CD4-positive, alpha-beta T cell treated with Interleukin-2 at 100 ng/mL for 4 hours (primary cell): Measurements from ENCODE around the gene SMYD5.
"Not testable (repeated sequence)": the region's sequence is repeated elsewhere in the genome, so short reads cannot be mapped to it uniquely, and the experiment has no call there.

ENCODE experiments used
- DNase-seq: peaks from one replicate; pipeline ENCODE4 v3.0.0-alpha.2; 2020; ENCODE audit warnings: low spot score

The SMYD5 gene

GRCh38 chr2:73259704-73260337, 45.8 kb downstream of the SMYD5 start:
- no peak for DNase-seq

DNA sequence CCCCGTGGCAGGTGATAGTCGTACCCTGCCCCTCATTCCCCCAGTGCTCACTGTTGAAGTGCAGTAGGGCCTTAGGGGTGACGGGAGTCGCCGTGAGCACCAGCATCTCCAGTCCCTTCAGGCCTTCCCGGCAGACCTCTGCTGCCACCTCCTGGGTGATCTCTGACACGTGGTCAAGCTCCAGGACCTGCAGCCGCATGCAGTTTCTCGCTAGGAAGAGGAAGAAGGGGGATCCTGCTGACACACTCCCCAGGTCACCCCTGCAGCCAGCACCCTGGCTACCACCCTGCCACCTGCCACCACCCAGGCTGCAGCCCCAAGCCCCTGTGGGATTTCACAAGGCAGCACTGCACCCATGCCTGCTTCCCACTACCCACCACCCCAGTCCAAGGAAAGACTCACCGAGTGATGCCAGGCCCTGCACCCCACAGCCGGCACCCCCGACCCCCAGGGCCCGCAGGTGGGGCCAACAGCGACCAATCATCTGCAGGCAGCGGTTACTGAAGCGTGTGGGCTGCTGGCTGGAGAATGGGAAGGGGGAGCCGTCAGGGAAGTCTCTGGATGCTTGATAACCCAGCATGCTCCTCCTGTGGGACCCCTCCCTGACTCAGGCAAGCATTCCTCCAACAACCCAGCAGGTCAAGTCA, 46.4 kb downstream of the SMYD5 start:
- no peak for DNase-seq

GRCh38 chr2:73262108-73262651, 48.1 kb downstream of the SMYD5 start:
- no peak for DNase-seq

DNA sequence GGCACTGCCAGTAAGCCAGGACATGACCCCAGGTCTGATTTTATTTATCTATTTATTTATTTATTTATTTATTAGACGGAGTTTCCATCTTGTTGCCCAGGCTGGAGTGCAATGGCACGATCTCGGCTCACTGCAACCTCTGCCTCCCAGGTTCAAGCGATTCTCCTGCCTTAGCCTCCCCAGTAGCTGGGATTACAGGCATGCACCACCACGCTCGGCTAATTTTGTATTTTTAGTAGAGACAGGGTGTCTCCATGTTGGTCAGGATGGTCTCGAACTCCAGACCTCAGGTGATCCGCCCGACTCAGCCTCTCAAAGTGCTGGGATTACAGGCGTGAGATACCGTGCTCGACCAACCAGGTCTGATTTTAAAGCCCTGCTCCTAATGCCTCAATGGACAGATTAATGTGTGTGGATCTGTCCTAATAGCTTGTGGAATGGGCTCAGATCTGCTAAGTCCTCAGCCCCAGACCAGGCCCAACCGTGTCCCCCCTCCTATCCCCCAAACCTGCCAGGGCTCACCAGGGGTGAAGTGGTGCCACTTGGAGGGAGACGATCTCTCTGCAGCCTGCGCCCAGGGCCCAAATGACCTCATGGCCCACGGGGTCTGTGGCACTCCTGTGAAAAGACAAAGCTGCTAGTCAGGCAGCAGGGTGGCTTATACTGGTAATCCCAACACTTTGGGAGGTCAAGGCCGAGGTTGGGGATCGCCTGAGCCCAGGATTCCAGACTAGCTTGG, 48.8 kb downstream of the SMYD5 start:
- DNase-seq: not testable (repeated sequence)

DNA sequence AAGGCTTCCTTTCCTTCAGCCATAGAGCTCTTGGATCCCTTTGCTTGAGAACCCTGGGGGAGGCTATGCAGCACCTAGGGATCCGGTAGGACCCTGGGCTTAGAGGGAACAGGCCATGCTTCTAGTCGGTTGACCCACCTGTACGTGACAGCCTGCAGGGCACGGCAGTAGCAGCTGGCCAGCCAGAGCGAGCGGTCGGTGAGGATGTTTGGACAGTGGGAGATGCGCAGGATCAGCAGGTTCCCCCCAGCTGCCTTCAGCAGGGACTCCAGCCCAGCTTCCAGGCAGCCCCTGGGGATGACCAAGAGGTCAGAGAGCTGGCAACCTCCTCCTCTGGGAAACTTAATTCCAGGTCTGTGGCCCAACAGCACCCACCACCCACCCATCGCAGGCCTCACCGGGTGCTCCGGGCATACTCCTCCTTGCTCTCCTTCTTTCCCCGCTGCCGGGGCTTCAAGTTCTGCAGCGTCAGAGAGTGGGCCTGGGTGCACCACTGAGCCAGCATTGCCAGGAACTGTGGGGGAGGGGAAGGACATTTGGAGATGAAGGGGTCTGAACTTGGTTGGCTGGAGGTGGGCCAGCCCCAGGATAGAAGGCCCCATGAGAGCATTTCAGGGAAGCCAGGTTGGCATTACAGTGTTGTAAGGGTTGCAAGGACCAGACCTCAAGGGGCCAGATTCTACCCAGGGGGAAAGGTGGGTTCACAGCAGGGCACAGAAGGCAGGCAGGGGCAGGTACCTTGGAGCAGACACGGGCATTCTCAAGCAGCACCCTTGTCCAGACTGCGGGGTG, 49.7 kb downstream of the SMYD5 start:
- no peak for DNase-seq

- DNase-seq: no peak
Observed at GRCh38 chr2:73264332-73264606, 50.2 kb downstream of the SMYD5 start.

- DNase-seq: no peak
Observed at GRCh38 chr2:73264783-73265182, 50.7 kb downstream of the SMYD5 start.

DNA sequence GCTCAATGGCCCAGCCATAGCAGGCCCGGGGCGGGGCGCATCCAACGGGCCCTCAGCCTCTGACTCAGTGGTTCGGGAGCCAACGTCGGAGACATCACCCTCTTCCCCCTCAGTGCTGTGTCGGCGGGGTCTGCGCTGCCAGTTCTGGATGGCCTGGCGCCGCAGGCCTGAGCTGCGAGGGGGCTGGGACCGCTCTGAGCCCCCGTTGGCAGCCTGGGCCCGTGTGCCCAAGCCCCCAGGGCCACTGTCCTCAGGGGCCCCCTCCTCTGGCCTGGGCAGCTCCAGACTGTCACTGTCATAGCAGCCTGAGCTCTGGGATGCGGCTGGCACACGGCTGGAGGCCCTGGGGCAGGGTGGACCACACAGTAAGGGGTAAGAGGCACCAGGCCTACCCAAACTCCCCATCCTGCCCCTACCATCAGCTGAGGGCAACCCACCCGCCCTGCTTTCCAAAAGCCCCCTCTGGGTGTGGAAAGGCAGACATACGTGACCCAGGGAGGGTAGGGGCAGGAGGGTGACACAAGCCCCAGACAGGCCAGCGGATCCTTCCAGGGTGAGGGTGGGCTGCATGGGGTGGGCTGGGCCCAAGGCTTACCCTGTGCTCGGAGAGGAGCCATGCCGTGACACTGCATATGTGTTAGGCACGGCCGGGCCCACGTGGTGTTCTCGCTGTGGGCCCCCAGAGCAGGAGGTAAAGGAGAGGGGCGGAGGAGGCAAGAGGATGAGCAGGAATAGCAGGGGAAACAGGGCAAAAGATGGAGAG, 51.4 kb downstream of the SMYD5 start:
- no peak for DNase-seq

GRCh38 chr2:73266061-73266901, 52.2 kb downstream of the SMYD5 start:
- DNase-seq: no peak

DNA sequence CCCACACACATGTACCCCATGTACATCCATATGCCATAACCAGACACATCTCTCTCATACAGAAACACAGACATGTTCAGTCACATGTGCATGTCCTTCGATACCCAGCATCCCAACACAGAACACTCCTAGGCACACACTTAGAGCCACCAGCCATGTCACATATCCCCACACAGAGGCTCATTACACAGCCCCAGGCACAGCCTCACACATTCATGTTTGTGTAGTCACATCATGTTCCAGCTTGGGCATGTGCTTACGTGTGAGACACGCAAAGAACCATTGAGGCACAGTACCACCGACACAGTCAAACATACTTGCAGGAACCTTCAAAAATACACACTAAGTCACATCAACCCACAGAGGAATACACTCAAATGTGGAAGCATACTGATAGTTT, 53.0 kb downstream of the SMYD5 start:
- no peak for DNase-seq

DNA sequence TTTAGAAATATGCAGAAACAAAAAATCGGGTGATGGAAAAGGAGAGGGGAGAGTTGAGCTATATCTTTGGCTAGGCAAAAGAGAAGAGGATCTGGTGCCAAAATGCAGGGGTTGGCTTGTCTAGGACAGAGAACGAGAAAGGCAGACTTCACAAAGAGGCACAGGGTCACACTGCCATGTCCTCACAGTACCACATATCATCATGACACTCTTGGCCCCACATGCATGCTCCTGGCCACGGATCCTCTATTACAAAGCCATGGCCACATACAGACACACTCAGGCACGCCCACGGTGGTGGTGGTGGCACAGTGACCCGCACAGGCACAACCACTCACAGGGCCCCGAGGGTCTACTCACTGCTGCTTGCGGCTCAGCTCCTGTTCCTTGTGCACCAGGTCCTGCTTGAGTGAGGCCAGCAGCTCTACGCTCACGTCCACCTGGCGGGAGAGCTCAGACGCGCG, 54.4 kb downstream of the SMYD5 start:
- no peak for DNase-seq

DNA sequence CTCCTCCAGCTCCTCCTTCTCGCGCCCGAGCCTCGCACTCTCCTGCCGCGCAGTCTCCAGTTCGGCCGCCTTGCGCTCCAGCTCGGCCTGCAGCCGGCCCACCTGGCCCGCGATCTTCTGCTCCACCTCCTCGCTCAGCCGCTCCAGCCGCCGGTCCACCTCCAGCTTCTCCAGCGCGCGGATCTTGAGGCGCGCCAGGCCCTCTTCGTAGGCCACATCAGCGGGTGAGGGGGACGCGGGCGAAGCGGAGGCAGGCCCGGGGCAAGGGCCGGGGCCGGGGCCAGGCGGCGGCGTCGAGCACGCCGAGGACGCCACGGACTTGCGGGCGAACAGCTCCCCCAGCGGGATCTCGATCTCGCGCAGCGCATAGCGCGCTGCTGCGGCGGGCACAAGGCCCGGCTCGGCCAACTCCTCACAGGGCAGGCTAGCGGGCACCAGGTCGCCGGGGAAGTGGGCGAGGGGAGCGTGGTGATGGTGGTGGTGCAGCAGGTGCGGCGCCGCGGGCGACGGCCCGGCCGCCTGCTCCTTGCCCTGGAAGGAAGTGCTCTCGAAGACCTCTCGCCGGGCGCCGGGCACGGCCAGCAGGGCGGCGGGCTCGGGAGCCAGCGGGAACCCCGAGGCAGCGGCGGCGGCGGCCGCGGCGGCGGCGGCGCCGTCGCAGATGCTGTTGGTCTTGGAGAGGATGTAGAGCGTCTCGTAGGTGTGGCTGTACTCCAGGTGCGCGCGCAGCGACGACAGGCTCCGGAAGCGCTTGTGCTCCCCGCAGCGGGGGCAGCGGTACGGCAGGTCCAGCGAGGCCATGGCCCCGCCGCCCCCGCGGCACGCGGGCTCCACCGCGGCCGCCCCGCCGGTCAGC, 55.0 kb downstream of the SMYD5 start:
- peak; percentile 82 for DNase-seq

- DNase-seq: no peak
Observed at GRCh38 chr2:73269686-73270465, 55.8 kb downstream of the SMYD5 start.

DNA sequence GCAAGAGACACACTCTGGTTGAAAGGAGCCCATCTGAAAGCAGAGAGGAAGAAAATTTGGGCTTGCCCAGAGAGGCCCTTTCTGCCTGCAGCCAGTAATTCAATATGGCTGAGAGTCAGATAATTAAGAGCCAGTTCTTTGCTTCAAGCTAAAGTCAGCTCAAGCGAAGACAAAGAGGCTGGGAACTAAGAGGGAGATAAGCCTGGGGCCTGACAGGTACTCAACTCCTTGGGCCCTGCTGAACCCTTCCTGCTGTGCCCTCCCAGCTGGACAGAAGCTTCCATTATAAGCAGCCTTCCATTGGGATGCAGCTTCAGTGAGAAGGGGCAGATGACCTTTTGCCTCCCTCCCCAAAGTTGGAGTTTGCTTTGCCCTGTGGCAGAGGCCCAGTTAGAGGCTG, 58.2 kb downstream of the SMYD5 start:
- DNase-seq: no peak
